Fibroblast of skin of right quadriceps (primary cell): ENCODE data around the gene COL19A1.
A peak's percentile ranks its signal among the peaks of the same experiment; 100 is the strongest.

Source experiments
- DNase-seq: peaks from one replicate; pipeline ENCODE4 v3.0.0-alpha.2; 2013

Gene COL19A1

DNA sequence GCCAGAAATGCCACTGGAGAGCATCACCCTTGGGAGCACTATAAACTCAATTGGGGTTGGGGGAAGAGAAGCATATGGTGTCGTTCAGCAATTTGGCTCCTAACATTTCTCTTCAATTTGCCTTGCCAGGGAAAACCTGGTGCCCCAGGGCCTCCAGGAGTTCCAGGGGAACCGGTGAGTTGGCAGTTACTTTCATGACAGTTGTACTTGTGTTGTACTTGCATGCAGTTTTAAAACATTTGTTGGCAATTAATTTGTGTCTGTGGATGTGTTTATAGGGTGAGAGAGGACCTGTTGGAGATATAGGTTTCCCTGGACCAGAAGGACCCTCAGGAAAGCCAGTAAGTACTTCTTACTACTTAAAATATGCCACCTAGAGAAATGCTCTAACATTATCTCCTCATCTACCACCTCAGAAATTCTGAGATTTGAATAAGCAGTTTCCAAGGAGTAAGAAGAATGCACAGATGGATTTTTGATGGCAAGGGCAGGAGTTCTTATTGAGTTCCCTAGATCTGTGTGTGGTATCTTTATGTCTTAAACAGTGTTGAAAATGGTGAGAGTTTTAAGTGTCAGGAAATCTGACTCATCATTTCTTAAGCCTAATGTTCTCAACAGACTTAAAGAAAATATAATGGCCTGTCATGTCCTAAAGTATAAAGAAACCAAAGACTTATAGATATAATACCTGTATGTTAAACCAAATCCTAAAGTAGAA is 314.0 kb downstream of the COL19A1 start:
- DNase-seq = peak; percentile 79

DNA sequence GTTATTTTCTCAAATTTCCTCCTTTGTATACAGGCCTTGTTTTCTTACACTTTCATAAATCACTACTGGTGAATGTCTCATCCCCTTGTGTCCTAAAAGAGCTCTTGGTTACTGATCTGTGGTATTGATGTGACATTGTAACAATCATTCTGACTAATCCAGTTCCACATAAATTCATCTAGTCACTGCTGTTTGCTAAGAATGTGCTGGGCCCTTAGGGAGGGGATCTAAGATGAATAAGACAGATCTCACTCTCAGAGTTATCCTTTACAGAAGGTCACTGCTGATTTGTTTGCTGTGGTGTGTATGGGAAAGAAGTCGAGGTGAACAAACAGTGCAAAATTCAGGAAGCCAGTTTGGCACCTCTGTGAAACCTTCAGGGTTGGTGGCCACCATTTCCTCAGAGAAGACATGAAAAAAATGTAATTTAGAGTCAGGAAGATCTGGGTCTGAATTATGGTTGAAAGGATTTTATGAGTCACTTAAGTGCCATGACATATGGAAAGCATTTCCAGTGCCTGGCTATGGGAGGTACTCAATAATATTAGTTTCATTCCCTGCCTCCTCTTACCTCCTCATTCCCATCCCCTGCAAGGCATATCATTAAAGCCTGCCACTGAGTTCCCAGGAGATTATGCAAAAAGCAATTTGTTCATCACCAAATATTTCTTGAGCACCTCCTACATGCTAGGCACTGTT is 314.7 kb downstream of the COL19A1 start:
- DNase-seq = peak; percentile 82

GRCh38 chr6:70183538-70183937 is 317.2 kb downstream of the COL19A1 start:
- DNase-seq = no peak

DNA sequence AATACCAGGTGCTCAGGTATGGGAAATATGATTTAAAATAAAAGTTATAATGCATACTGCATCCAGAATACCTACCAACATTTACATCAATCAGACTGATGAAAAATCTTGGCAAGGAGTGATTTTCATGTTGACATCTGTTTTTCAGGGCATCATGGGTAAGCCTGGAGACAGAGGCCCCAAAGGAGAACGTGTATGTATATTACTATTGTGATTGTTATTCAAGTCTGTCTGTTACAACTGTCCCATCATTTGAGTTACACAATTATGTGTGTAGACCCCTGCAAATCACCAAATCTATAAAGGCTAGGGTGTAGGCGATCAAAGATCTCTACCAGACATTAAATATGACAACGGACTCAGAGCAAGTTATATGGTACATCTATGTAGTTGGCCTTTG is 318.4 kb downstream of the COL19A1 start:
- no peak for DNase-seq

DNA sequence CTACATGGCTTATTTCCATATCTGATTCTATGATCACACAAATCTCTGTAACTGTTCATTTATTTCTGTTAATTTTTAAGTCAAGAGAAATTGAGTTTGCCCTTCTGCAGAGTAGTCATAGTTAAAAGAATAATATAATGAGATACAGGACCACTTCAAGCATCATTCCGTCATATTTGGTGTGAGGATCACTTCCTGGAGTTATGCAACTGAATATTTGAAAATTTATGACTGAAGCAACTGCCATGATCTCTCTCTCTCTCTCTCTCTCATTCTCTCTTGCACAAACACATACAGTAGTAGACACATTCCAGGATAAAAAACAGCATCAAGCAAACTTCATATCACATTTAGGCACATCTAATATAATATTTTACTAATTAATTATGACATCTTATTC is 320.1 kb downstream of the COL19A1 start:
- DNase-seq = peak; percentile 52

- no peak for DNase-seq
Observed at GRCh38 chr6:70188202-70188601, 321.8 kb downstream of the COL19A1 start.

DNA sequence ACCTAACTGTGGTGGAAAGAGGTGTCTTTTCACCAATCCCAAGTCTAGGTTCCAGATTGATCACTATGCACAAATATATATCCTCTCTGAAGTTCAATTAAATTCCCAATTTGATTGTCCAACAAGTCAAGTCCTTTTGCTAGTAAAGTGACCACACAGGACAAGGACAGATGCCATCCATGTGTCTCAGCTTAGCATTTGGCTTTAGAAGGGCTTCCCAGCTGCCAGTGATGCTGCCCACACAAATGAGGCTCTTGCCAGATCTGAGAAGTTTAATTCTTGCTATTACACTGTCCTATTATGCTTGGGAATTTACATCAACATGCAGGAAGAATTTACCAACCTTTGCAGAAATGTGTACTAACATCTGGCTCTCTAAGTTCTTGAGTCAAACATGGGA is 328.1 kb downstream of the COL19A1 start:
- DNase-seq = no peak

DNA sequence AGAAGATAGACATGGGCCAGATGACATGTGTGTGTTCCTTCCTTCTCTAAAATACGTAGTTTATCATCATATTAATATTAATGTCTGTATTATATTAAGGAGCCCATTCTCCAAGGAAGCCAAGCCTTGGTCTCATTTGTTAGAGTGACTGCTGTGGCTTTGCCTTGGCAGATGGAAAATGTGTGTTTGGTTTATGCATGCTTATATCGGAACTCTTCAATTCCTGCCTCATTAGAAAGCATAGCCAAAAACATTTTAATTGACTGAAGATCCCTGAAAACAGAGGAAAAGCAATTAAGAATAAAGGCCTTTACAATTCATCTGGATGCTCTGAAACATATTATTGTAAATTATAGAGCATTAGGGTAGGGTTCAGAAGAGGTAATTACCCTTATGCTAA is 330.2 kb downstream of the COL19A1 start:
- no peak for DNase-seq

GRCh38 chr6:70198785-70199184 is 332.4 kb downstream of the COL19A1 start:
- no peak for DNase-seq

- DNase-seq = no peak
Observed at GRCh38 chr6:70208235-70208790, 342.0 kb downstream of the COL19A1 start.

GRCh38 chr6:70210462-70210861 is 344.1 kb downstream of the COL19A1 start:
- peak; percentile 4 for DNase-seq

DNA sequence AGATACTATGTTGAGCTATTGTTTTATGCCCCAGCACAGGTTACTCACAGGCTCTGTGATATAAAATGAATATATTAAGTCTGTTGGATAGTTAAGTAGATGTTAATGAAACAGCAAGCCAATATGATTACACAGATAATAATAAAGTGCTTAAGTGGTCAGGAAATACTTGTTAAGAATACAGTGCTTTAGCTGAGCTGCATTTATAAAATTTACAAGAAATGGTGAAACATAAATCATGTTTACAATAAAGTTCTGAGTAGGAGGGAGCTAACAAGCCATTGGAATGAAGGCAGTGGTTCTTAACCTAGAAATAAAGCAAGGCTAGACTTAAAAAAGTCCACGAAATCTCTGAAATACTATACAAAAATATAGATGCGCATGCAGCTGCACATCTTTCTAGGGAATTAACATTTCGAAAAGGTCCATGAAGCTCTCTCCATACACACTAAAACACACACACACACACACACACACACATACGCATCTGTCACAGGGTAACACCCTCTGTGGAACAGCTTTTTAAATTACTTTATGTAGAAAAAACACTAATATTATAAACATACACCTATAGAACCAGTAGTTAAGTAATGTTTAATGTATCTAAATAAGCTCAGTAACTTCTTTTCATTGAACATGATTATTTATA is 349.2 kb downstream of the COL19A1 start:
- DNase-seq = no peak

DNA sequence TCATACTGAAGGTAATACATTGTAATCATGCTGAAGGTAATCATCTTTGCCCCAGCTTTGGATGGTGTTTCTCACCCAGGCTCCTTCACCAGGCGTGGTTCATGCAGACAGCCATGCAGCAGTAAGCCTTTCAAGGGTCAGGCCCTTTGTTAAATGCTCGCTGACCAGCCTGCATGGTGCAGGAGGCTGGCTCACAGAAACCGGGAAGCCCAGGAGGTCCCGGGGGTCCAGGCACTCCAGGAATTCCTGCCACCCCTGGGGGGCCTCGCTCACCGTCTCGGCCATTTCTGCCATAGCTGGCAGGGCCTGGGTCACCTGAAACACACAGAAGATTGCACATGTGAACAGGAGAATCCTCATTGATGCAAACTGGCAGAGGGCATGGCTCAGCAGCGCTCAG is 350.4 kb downstream of the COL19A1 start:
- no peak for DNase-seq

GRCh38 chr6:70219943-70220613 is 353.7 kb downstream of the COL19A1 start:
- DNase-seq = no peak

DNA sequence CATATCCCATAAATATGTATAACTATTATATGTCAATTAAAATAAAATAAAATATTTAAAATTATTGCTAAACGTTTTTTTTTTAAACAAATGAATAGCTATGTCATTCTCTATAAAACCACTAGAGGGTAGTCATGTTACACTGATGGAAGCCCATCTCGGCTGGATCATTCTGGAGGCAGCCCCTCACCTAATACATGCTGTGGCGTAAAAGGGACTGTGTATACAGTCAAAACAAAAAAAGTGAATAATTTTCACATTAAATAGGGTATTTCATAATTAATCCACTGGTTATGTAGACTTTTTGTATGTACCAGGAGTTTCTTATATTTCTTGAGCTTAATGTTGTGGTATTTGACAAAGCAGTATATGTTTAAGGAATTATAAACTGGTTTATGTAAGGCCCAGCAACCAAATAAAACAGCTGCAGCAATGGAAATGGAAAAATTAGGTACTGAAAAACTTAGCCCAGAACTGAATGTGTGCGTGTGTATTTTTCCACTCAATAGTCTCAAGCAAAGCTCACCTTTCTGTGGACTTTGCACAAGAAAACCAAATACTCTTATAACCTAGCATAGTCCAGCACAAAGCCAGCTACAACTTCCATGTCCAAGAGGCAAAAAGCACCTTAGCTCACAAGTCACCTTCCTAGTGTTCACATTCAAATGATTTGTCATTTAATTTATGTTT is 354.8 kb downstream of the COL19A1 start:
- DNase-seq = peak; percentile 21

DNA sequence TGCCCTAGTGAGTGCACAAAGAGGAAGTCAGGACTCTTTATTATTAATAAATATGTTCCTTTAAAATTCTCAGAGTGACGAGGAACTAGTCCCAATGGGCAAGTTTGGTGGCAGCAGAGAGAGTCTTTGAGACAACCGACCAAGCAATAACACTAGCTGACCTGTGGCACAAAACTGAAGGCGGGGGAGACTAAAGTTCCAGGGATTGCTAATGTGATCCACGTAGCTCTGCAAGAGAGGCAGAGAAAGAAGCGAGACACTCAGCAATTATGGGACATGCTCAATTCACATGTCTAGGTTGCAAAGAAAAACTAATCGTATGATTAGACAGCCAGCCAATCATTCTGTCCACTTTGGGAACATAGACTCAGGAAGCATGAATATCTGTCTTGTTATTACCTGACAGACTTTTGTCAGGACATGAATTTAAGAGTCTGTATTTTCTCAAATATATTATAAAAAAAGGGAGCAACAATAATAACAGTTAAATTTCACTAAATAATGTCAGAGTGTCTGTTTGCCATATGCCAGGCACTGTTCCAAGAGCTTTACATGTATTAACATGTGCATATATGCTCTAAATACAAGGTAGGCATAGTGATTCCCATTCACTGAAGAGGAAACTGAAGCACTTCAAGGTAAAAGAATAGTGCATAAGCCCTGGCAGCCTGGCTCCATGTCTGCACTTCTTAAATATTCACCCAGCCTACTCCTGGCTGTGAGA is 355.5 kb downstream of the COL19A1 start:
- no peak for DNase-seq

- DNase-seq = no peak
Observed at GRCh38 chr6:70222439-70222749, 356.0 kb downstream of the COL19A1 start.

GRCh38 chr6:70225055-70225454 is 358.7 kb downstream of the COL19A1 start:
- no peak for DNase-seq

GRCh38 chr6:70231311-70231710 is 365.0 kb downstream of the COL19A1 start:
- DNase-seq = no peak

DNA sequence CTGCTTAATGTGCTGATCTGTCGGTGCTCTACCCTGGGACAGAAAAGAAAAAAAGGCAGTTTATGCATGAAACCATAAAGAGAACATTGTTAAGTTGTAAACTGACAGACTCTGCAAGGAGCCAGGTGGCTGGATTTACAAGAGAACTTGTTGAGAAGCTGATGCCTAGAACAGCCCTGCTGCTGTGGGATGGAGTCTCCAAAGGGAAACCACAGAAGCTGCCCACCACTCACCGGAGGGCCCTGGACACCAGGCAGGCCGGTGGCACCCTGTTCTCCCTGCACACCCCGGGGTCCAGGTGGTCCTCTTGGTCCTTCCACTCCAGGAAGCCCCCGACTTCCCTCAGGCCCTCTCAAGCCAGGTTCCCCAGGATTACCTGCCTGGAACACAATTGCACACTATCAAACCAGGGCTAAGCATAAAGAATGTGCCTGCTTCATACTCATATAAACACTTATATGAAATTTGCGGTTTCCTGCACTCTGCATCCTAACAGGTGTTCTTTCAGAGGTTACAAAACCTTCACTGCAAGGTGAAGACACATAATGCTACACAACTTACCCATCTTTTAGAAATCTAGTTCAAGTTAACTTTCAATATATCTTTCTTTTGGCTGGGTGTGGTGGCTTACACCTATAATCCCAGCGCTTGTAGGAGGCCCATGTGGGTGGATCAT is 368.3 kb downstream of the COL19A1 start:
- DNase-seq = no peak

DNA sequence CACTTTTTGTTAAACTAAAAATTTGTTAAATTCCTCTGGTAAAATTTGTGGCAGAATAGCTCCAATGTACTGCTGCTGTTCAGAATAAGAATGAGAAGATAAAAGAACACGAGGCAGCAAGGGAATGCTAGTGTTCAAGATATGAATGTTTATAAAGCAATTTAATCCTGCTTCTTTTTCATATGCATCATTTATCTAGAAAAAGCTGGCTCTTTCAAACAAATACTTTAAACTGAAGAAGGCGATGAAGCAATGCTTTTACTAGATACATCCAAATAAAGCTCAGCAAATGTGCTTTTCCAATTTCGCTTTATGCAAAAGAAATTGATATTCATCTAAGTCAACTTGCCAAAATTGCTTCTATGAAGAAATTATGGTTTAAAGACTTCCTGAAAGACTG is 370.0 kb downstream of the COL19A1 start:
- DNase-seq = no peak

GRCh38 chr6:70241031-70241430 is 374.7 kb downstream of the COL19A1 start:
- no peak for DNase-seq
